GM12801 (cell line): ENCODE measurements around the gene ZNRF3.

ENCODE experiments used
- TF ChIP-seq, protein P1 (sequence below): IDR thresholded peaks from one replicate; pipeline ENCODE4 v1.5.1; 2011; ENCODE audit warnings: control low read depth; ENCODE audit not compliant: insufficient read length; ENCODE audit errors: extremely low read depth

Gene ZNRF3

GRCh38 chr22:28947125-28947524 is 63.8 kb downstream of the ZNRF3 start:
- TF ChIP-seq, protein P1, sequence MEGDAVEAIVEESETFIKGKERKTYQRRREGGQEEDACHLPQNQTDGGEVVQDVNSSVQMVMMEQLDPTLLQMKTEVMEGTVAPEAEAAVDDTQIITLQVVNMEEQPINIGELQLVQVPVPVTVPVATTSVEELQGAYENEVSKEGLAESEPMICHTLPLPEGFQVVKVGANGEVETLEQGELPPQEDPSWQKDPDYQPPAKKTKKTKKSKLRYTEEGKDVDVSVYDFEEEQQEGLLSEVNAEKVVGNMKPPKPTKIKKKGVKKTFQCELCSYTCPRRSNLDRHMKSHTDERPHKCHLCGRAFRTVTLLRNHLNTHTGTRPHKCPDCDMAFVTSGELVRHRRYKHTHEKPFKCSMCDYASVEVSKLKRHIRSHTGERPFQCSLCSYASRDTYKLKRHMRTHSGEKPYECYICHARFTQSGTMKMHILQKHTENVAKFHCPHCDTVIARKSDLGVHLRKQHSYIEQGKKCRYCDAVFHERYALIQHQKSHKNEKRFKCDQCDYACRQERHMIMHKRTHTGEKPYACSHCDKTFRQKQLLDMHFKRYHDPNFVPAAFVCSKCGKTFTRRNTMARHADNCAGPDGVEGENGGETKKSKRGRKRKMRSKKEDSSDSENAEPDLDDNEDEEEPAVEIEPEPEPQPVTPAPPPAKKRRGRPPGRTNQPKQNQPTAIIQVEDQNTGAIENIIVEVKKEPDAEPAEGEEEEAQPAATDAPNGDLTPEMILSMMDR: no peak

DNA sequence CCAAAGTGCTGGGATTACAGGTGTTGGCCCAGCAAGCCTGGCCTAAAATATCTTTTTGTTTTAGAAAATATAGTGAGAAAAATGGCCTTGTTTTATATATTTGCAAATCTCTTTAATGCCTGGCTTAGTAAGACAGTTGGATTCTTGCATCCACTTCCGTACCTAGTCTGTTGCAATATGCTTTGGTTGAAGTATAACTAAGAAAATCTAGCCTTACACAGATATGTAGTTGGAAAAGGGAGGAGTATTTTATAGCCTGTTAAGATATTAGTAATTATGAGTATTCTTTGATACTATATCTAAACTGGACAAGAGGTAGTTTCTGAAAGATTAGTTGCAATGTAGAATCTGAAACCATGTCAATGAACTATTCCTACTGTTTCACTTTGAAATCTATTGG is 65.1 kb downstream of the ZNRF3 start:
- TF ChIP-seq, protein P1: no peak

- TF ChIP-seq, protein P1: no peak
Observed at GRCh38 chr22:28949788-28950187, 66.4 kb downstream of the ZNRF3 start.

DNA sequence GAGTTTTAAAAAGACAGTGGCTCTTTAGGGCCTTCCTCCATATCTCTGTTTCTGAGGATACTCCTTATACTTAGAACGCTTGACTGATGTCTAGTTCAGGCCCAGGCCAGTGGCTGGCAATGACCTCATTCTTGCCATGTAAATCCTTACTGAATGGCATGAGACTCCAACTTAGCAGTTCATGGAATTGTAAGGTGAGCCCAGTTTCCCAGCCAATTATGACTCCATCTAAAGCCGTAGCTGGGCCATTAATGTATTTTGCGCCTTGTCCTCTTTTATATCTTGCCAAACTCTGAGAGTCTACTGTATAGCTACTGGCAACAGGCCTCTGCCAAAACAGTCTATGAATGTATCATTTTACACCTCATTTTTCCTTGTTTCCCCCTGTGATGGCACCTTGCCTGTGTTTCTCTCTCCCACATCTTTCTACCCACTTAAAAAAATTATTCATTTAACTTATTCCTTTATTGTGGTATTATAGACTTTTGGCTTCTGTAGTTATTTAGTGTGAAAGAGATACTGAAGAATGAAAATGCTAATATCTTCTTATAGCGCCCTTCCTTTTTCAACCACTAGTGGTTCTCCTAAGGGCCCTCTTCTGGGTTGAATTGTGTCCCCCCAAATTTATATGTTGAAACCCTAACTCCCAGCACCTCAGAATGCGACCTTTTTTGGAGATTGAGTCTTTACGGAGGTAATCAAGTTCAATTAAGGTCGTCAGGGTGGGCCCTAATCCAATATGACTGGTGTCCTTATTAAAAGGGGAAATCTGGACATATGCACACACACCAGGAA is 67.4 kb downstream of the ZNRF3 start:
- TF ChIP-seq, protein P1: no peak

- TF ChIP-seq, protein P1: no peak
Observed at GRCh38 chr22:28951530-28951929, 68.2 kb downstream of the ZNRF3 start.

DNA sequence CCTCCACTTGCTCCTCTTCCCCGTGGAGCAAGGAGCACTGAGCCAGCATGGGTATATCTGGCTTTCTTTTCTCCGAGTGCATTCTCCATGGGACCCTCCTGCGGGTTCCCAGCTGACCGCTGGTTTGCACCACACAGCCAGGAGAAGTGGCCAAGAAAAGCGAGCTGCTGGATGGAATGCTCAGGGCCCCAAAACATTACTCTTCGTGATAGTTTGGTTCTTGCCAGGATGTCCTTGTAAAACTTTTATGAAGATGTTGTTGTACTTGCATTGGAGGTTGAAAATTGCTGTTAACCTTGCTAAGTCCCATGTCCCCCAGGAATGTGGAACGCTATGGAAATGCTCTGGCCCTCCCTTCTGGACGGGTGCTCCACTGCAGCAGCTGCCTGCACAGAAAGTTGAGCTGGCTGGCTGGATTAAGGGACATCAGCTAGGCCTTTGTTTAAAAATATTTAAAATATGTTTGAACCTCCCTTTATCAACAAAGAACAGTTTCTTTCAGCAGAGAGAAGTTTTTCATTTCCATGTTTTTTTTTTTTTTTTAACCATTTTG is 68.7 kb downstream of the ZNRF3 start:
- TF ChIP-seq, protein P1: no peak

DNA sequence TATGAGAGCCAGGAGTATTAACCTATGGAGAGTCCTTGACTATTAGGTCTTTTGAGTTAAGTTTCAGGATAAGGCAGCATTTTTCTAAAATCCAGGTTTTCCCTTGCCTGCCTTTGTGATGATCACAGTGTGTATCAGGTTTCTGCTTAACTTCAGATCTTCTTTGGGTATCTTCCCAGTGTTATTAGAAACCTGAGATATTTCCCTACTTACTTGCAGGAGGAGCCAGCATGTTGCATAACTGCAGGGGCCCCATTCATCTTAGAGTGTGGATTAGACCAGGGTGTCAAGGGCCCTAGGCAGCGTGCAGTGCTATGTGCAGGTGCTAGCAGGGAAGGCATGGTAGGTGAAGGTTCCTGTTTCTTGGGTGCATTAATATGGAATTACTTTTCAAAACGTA is 69.5 kb downstream of the ZNRF3 start:
- TF ChIP-seq, protein P1: no peak
